ENCODE data around the gene APH1B.

DNA sequence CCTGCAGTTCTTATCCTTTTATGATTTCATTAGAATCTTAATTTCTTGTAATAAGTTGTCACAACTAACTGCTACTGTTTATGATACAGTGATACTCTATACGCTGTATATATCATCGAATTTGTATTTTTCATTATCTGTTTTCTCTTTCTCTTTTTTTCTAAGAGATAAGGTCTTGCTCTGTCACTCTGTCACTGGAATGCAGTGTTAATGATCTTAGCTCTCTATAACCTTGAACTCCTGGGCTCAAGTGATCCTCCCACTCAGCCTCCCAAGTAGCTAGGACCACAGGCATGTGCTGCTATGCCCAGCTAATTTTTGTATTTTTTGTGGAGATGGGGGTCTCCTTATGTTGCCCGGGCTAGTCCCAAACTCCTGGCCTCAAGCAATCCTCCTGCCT, 14.8 kb downstream of the APH1B start:
- TF ChIP-seq, protein P1, sequence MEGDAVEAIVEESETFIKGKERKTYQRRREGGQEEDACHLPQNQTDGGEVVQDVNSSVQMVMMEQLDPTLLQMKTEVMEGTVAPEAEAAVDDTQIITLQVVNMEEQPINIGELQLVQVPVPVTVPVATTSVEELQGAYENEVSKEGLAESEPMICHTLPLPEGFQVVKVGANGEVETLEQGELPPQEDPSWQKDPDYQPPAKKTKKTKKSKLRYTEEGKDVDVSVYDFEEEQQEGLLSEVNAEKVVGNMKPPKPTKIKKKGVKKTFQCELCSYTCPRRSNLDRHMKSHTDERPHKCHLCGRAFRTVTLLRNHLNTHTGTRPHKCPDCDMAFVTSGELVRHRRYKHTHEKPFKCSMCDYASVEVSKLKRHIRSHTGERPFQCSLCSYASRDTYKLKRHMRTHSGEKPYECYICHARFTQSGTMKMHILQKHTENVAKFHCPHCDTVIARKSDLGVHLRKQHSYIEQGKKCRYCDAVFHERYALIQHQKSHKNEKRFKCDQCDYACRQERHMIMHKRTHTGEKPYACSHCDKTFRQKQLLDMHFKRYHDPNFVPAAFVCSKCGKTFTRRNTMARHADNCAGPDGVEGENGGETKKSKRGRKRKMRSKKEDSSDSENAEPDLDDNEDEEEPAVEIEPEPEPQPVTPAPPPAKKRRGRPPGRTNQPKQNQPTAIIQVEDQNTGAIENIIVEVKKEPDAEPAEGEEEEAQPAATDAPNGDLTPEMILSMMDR (conservative IDR thresholded peaks at IDR 0.05) = no peak
- TF ChIP-seq EZH2 (IDR thresholded peaks at IDR 0.05; ENCODE audit: low read depth) = no peak
